ENCODE results near the gene PDE4B. TPM values are rescaled to one million over a fixed set of nuclear protein-coding genes. Genes with fewer than 3 reads are reported as not detected.

Gene PDE4B
- polyA plus RNA-seq, 1 donor (not counting 4 experiments of a cell fraction or from before 2014, with no cell fraction given): 0.29 TPM

- Histone ChIP-seq H3K79me2 (ENCODE audit: control insufficient read depth, insufficient read depth, low read length) (no peaks in the 10 kb centered on the region), H3K9me1 (ENCODE audit: control insufficient read depth, extremely low read depth, insufficient read depth, low read length) (no peaks in the 10 kb centered on the region), H4K20me1 (ENCODE audit: control insufficient read depth, extremely low read depth, insufficient read depth, low read length) (no peaks in the 10 kb centered on the region), H3K4me1 (ENCODE audit: control insufficient read depth, extremely low read depth, insufficient read depth, low read length) (no peaks in the 10 kb centered on the region), H3K4me3 (ENCODE audit: control insufficient read depth in 2 of 3, extremely low read depth in 1 of 3, insufficient read depth in 2 of 3, low read depth in 1 of 3, low read length in 3 of 3) (no peak overlapping the region), H3K9me3 (ENCODE audit: control insufficient read depth, low read depth, low read length) (no peaks in the 10 kb centered on the region), H3K4me2 (ENCODE audit: control insufficient read depth, extremely low read depth, insufficient read depth, low read depth, low read length) (no peak overlapping the region), H3K36me3 (ENCODE audit: control insufficient read depth in 2 of 2, extremely low read depth in 1 of 2, insufficient read depth in 2 of 2, low read length in 2 of 2) (no peaks in the 10 kb centered on the region), H3K9ac (ENCODE audit: control insufficient read depth, extremely low read depth, insufficient read depth, low read length) (no peak overlapping the region), H2AFZ (ENCODE audit: control insufficient read depth, low read length) (no peak overlapping the region), H3K27ac (ENCODE audit: control insufficient read depth, insufficient read depth, low read length) (no peak overlapping the region), H3K27me3 (ENCODE audit: control insufficient read depth, extremely low read depth, insufficient read depth, low read length) (no peaks in the 10 kb centered on the region)
- DNase-seq (ENCODE audit: low read depth, low spot score) (no peak), FAIRE-seq (no peak)
- dilution Hi-C loops (cut with MboI; ENCODE audit: extremely low pct_ligation_motif_present, low sequenced_read_pairs): no loop called here
- TF ChIP-seq CTCF (optimal IDR thresholded peaks at IDR 0.05 in 1 of 3, IDR thresholded peaks at IDR 0.05 in 1 of 3, conservative IDR thresholded peaks at IDR 0.05 in 1 of 3; ENCODE audit: extremely low read depth in 1 of 3, insufficient read depth in 2 of 3, low read length in 3 of 3) (no peak), EZH2 (IDR thresholded peaks at IDR 0.05; ENCODE audit: low read length) (no peak)
Observed at GRCh38 chr1:66422804-66423203, 630.1 kb downstream of the PDE4B start.

Small RNA genes lying within 50 kb of the gene (small RNA-seq; reads per million reads assigned to genes)
- gene RN7SL854P (ENCODE audit: insufficient read length in 3 of 3, low read depth in 3 of 3, low replicate concordance in 1 of 3): 0 reads per million in 3 experiments
- gene RNU4-88P (ENCODE audit: insufficient read length in 3 of 3, low read depth in 3 of 3, low replicate concordance in 1 of 3): 0 reads per million in 3 experiments

Data from keratinocyte (primary cell).